GM12801 (cell line): ENCODE results near the gene RANGRF.

ENCODE experiments used
- CTCF ChIP-seq: IDR thresholded peaks from one replicate; pipeline ENCODE4 v1.5.1; 2011; ENCODE audit warnings: control low read depth; ENCODE audit not compliant: insufficient read length; ENCODE audit errors: extremely low read depth

Gene RANGRF

GRCh38 chr17:8318010-8318935, 29.8 kb downstream of the RANGRF start:
- TF ChIP-seq CTCF: no peak

- TF ChIP-seq CTCF: no peak
These were observed 31.8 kb downstream of the RANGRF start for GRCh38 chr17:8320262-8320661.

GRCh38 chr17:8320990-8321389, 32.5 kb downstream of the RANGRF start:
- TF ChIP-seq CTCF: no peak

GRCh38 chr17:8322061-8322460, 33.6 kb downstream of the RANGRF start:
- TF ChIP-seq CTCF: no peak

GRCh38 chr17:8324132-8324531, 35.7 kb downstream of the RANGRF start:
- no peak for TF ChIP-seq CTCF

- no peak for TF ChIP-seq CTCF
These were observed 36.5 kb downstream of the RANGRF start for GRCh38 chr17:8324923-8325322.

- no peak for TF ChIP-seq CTCF
These were observed 38.2 kb downstream of the RANGRF start for GRCh38 chr17:8326511-8327302.
